Hepatocyte (in vitro differentiated cells): Measurements from ENCODE around the gene PPP2R2B. TPM values are rescaled to one million over a fixed set of nuclear protein-coding genes. Genes with fewer than 3 reads are reported as not detected.

ENCODE experiments used
- DNase-seq: peaks from one replicate; pipeline ENCODE4 v3.0.0-alpha.2; 2016; ENCODE audit warnings: low spot score
- H2AFZ ChIP-seq: fragments of 200-600 bp; sonication (generic); 2 replicates; pipeline ENCODE4 v1.6.0; 2016; ENCODE audit warnings: antibody characterized with exemption, mild to moderate bottlenecking
- H3K27ac ChIP-seq: fragments of 200-600 bp; sonication (generic); 2 replicates; pipeline ENCODE4 v1.5.1; 2016; ENCODE audit warnings: mild to moderate bottlenecking
- H3K27me3 ChIP-seq: fragments of 200-600 bp; sonication (generic); 2 replicates; pipeline ENCODE4 v1.6.1; 2016
- H3K36me3 ChIP-seq: fragments of 200-600 bp; sonication (generic); replicated peaks from 2 replicates; pipeline ENCODE4 v1.5.1; 2016; ENCODE audit warnings: low read depth; ENCODE audit not compliant: insufficient read depth
- H3K4me1 ChIP-seq: fragments of 200-600 bp; sonication (generic); 2 replicates; pipeline ENCODE4 v1.5.1; 2016; ENCODE audit warnings: mild to moderate bottlenecking, moderate library complexity; ENCODE audit not compliant: insufficient read depth
- H3K4me2 ChIP-seq: fragments of 200-600 bp; sonication (generic); 2 replicates; pipeline ENCODE4 v1.6.0; 2016
- H3K4me3 ChIP-seq: fragments of 200-600 bp; sonication (generic); 2 replicates; pipeline ENCODE4 v1.5.1; 2016; ENCODE audit warnings: mild to moderate bottlenecking
- H3K79me2 ChIP-seq: fragments of 200-600 bp; sonication (generic); 2 replicates; pipeline ENCODE4 v1.6.0; 2017; ENCODE audit warnings: mild to moderate bottlenecking
- H3K9me2 ChIP-seq: fragments of 200-600 bp; sonication (generic); replicated peaks from 2 replicates; pipeline ENCODE4 v1.6.0; 2017; ENCODE audit warnings: mild to moderate bottlenecking; ENCODE audit not compliant: insufficient read depth
- H3K9me3 ChIP-seq: fragments of 200-600 bp; sonication (generic); 2 replicates; pipeline ENCODE4 v1.5.1; 2016; ENCODE audit warnings: low read depth, mild to moderate bottlenecking
- H4K20me1 ChIP-seq: fragments of 200-600 bp; sonication (generic); 2 replicates; pipeline ENCODE4 v1.6.0; 2016; ENCODE audit warnings: mild to moderate bottlenecking; ENCODE audit not compliant: insufficient read depth, poor library complexity, severe bottlenecking
- EZH2 ChIP-seq: fragments of 200-600 bp; sonication (generic); IDR thresholded peaks from 2 replicates; pipeline ENCODE4 v1.6.1; 2016; ENCODE audit warnings: antibody characterized with exemption, mild to moderate bottlenecking, borderline replicate concordance
- EZH2phosphoT487 ChIP-seq: fragments of 200-600 bp; sonication (generic); IDR thresholded peaks from one replicate; pipeline ENCODE4 v1.6.1; 2018; ENCODE audit warnings: antibody characterized with exemption, mild to moderate bottlenecking, low read depth, moderate library complexity; ENCODE audit not compliant: unreplicated experiment, severe bottlenecking
- WGBS: methylation state at CpG from one replicate; pipeline ENCODE4 v1.1.6; 2016; ENCODE audit warnings: low lambda C conversion rate; ENCODE audit errors: missing lambda C conversion rate; 5-methylcytosine and 5-hydroxymethylcytosine counted together
- polyA plus RNA-seq: library from polyadenylated mRNA; unstranded; fragments of >200 nt; fragmentation: Nextera tagmentation; extraction: Ambion mirVana; gene quantifications from 2 replicates; pipeline ENCODE4 v1.2.1, GENCODE V29; 2016
- total RNA-seq: library from RNA; depleted of rRNA; stranded (reverse); fragments of >200 nt; gene quantifications from 2 replicates; pipeline ENCODE4 v1.2.3, GENCODE V29; 2014
- TF ChIP-seq, protein P1 (sequence below): fragments of 200-600 bp; sonication (generic); IDR thresholded peaks from 2 replicates; pipeline ENCODE4 v1.5.1; 2016; ENCODE audit warnings: antibody characterized with exemption, mild to moderate bottlenecking; ENCODE audit not compliant: poor library complexity

The PPP2R2B gene
- total and polyA plus RNA-seq, 2 experiments from 2014 or later: 2.3 to 3.2 TPM

DNA sequence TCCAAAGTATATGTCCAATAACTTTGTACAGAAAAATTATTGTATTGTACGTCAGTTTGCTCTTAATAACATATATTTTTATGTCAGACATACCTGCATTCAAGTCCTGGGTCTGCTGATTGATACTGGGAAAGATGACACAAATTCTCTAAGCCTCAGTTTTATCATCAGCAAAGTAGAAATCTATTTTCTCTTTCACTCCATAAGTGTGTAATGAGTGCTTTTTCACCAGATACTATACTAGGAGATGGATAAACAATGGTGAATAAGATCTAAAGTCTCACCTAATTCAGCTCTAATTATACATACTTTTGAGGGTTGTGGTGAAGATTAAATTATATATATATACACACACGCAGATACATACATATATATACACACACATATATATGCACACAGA, 12.3 kb downstream of the PPP2R2B start:
- DNase-seq: no peak
- no peaks in the 10 kb centered on the region for H3K79me2 ChIP-seq
- no peaks in the 10 kb centered on the region for H3K9me3 ChIP-seq
- no peak overlapping the region for H2AFZ ChIP-seq
- TF ChIP-seq, protein P1, sequence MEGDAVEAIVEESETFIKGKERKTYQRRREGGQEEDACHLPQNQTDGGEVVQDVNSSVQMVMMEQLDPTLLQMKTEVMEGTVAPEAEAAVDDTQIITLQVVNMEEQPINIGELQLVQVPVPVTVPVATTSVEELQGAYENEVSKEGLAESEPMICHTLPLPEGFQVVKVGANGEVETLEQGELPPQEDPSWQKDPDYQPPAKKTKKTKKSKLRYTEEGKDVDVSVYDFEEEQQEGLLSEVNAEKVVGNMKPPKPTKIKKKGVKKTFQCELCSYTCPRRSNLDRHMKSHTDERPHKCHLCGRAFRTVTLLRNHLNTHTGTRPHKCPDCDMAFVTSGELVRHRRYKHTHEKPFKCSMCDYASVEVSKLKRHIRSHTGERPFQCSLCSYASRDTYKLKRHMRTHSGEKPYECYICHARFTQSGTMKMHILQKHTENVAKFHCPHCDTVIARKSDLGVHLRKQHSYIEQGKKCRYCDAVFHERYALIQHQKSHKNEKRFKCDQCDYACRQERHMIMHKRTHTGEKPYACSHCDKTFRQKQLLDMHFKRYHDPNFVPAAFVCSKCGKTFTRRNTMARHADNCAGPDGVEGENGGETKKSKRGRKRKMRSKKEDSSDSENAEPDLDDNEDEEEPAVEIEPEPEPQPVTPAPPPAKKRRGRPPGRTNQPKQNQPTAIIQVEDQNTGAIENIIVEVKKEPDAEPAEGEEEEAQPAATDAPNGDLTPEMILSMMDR: no peak
- TF ChIP-seq EZH2 (no peak), EZH2phosphoT487 (no peak)
- H3K9me2 ChIP-seq: no peaks in the 10 kb centered on the region
- 96% methylated on average over 2 of the region's 2 CpGs for WGBS
- no peaks in the 10 kb centered on the region for H4K20me1 ChIP-seq
- H3K4me1 ChIP-seq: no peaks in the 10 kb centered on the region
- no peak overlapping the region for H3K27ac ChIP-seq
- no peak overlapping the region for H3K4me3 ChIP-seq
- no peaks in the 10 kb centered on the region for H3K27me3 ChIP-seq
- H3K36me3 ChIP-seq: no peaks in the 10 kb centered on the region
- H3K4me2 ChIP-seq: no peak overlapping the region

- no peak for TF ChIP-seq EZH2phosphoT487
- no peak for TF ChIP-seq EZH2
- TF ChIP-seq, protein P1: no peak
- no peak overlapping the region for H3K27ac ChIP-seq
- no peak for DNase-seq
- H3K4me3 ChIP-seq: no peak overlapping the region
- no peak overlapping the region for H3K4me2 ChIP-seq
- no peaks in the 10 kb centered on the region for H3K9me3 ChIP-seq
- H3K9me2 ChIP-seq: no peaks in the 10 kb centered on the region
- no peaks in the 10 kb centered on the region for H3K79me2 ChIP-seq
- H4K20me1 ChIP-seq: no peaks in the 10 kb centered on the region
- no peak overlapping the region for H2AFZ ChIP-seq
- H3K27me3 ChIP-seq: no peaks in the 10 kb centered on the region
- 75% methylated on average over 1 of the region's 1 CpG for WGBS
- no peaks in the 10 kb centered on the region for H3K4me1 ChIP-seq
- H3K36me3 ChIP-seq: no peaks in the 10 kb centered on the region
These were observed 15.9 kb downstream of the PPP2R2B start for GRCh38 chr5:146862641-146863040.

GRCh38 chr5:146860213-146860893, 18.2 kb downstream of the PPP2R2B start:
- H3K4me2 ChIP-seq: peak overlapping the region; percentile 27
- H4K20me1 ChIP-seq: no peaks in the 10 kb centered on the region
- TF ChIP-seq EZH2phosphoT487 (no peak), EZH2 (no peak)
- TF ChIP-seq, protein P1: no peak
- H3K27ac ChIP-seq: peak overlapping the region; percentile 37
- no peaks in the 10 kb centered on the region for H3K9me3 ChIP-seq
- no peak for DNase-seq
- WGBS: 16% methylated on average over 3 of the region's 3 CpGs
- H3K36me3 ChIP-seq: no peaks in the 10 kb centered on the region
- no peaks in the 10 kb centered on the region for H3K4me1 ChIP-seq
- no peaks in the 10 kb centered on the region for H3K79me2 ChIP-seq
- H3K27me3 ChIP-seq: no peaks in the 10 kb centered on the region
- no peak overlapping the region for H2AFZ ChIP-seq
- H3K4me3 ChIP-seq: no peak overlapping the region
- H3K9me2 ChIP-seq: no peaks in the 10 kb centered on the region

DNA sequence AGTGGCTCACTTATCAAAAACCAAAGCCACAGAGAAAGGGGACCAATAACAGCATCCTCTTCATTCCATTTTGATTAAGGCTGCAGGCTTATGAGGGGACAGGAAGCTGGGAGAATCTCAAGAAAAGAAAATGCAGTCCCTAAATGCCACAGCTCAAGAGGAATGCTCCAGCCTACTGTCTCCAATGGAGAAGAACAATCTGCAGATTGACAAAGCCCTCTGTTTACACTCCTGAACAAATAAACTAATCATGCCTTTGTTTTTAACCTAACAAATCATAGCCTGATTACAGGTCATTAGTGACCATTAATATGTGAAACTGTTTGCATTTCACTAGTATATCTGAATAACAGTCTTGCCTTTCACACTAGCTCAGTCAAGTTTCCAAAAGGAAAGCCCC, 26.5 kb downstream of the PPP2R2B start:
- no peaks in the 10 kb centered on the region for H3K27me3 ChIP-seq
- no peaks in the 10 kb centered on the region for H3K79me2 ChIP-seq
- H3K9me3 ChIP-seq: no peaks in the 10 kb centered on the region
- H3K4me1 ChIP-seq: peaks cover 7% of the 10 kb centered on the region
- no peaks in the 10 kb centered on the region for H3K36me3 ChIP-seq
- H3K27ac ChIP-seq: no peak overlapping the region
- TF ChIP-seq EZH2phosphoT487: no peak
- TF ChIP-seq EZH2: no peak
- TF ChIP-seq, protein P1: no peak
- DNase-seq: no peak
- no peak overlapping the region for H2AFZ ChIP-seq
- H4K20me1 ChIP-seq: no peaks in the 10 kb centered on the region
- H3K4me2 ChIP-seq: no peak overlapping the region
- H3K9me2 ChIP-seq: no peaks in the 10 kb centered on the region
- no peak overlapping the region for H3K4me3 ChIP-seq
